Measurements from ENCODE around the gene AHCYL1. TPM values are rescaled to one million over a fixed set of nuclear protein-coding genes. Genes with fewer than 3 reads are reported as not detected.

Gene AHCYL1
- total RNA-seq, 1 experiment from 2014 or later, result 92.0 TPM

DNA sequence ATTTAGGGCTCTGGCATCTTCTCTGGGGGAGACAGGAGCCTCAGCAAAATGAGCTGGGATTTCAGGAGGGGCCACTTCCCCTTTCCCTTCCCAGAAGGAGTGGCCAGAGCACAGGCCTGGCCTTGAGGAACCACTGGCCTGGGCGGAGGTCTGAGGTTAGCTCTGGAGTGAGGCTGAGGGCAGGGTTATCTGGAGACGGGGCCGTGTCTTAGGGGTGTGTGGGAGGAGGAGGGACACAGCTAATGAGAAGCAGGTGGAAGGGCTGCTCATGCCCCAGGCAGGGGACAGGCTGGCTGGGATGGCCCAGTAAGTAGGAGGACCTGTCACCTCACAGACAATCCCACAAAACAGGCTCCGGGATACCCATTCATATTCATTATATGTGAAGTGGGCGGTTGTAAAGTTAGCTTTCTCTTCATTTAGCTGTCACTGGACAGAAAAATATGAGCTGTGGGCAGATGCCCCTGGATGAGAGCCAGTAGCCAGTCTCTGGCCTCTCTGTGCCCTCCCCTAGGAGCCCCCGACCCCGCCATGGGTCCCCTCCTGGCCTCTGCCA lies 73.5 kb downstream of the AHCYL1 start:
- POLR2A ChIA-PET, result no interaction called here
- H3K4me2 ChIP-seq (ENCODE audit: low read length), result no peak overlapping the region
- TF ChIP-seq JUND (IDR thresholded peaks at IDR 0.05), result no peak
- no peak for DNase-seq (ENCODE audit: low read depth, low spot score)
- no peaks in the 10 kb centered on the region for H3K9me3 ChIP-seq (ENCODE audit: control insufficient read depth in 1 of 2, insufficient read depth in 1 of 2, low read depth in 1 of 2, low read length in 2 of 2)
- no peaks in the 10 kb centered on the region for H4K20me1 ChIP-seq (ENCODE audit: insufficient read depth)
- no peak overlapping the region for H3K4me3 ChIP-seq (replicated peaks in 1 of 2; ENCODE audit: low read depth in 1 of 2, low read length in 2 of 2)
- H3K9me2 ChIP-seq (ENCODE audit: insufficient read depth), result no peaks in the 10 kb centered on the region
- H3K9ac ChIP-seq (ENCODE audit: low read length), result no peak overlapping the region
- RAD21 ChIA-PET (ENCODE audit: low non-redundant PET in 1 of 2, low total read pairs in 2 of 2, uncharacterized antibody in 2 of 2, unreplicated experiment in 2 of 2), result no interaction called here
- H3K27me3 ChIP-seq (ENCODE audit: insufficient read depth, low read length), result no peaks in the 10 kb centered on the region
- no peak overlapping the region for H3K27ac ChIP-seq (ENCODE audit: low read depth, low read length)
- no peak overlapping the region for H2AFZ ChIP-seq (ENCODE audit: low read depth, low read length, poor library complexity, severe bottlenecking)
- peaks cover 28 to 34% of the 10 kb centered on the region in 2 experiments; a peak in 3 of 4 replicates for H3K36me3 ChIP-seq (ENCODE audit: control insufficient read depth in 1 of 2, insufficient read depth in 2 of 2, low read length in 2 of 2)
- CTCF ChIA-PET, result no interaction called here
- BruUV-seq (replicated peaks), result no TSS peak
- H3K79me2 ChIP-seq (ENCODE audit: insufficient read depth, low read length), result no peaks in the 10 kb centered on the region
- ATAC-seq, result no peak
- intact Hi-C loops (cut with micrococcal nuclease), result no loop called here
- no peaks in the 10 kb centered on the region for H3K4me1 ChIP-seq (ENCODE audit: control insufficient read depth in 1 of 2, insufficient read depth in 2 of 2, low read length in 2 of 2)

GRCh38 chr1:110058591-110058990 lies 74.0 kb downstream of the AHCYL1 start:
- no peaks in the 10 kb centered on the region for H3K9me2 ChIP-seq (ENCODE audit: insufficient read depth)
- H3K27ac ChIP-seq (ENCODE audit: low read depth, low read length), result no peak overlapping the region
- no peaks in the 10 kb centered on the region for H3K4me1 ChIP-seq (ENCODE audit: control insufficient read depth in 1 of 2, insufficient read depth in 2 of 2, low read length in 2 of 2)
- H4K20me1 ChIP-seq (ENCODE audit: insufficient read depth), result no peaks in the 10 kb centered on the region
- H2AFZ ChIP-seq (ENCODE audit: low read depth, low read length, poor library complexity, severe bottlenecking), result no peak overlapping the region
- intact Hi-C loops (cut with micrococcal nuclease), result no loop called here
- H3K9ac ChIP-seq (ENCODE audit: low read length), result no peak overlapping the region
- H3K79me2 ChIP-seq (ENCODE audit: insufficient read depth, low read length), result no peaks in the 10 kb centered on the region
- no peaks in the 10 kb centered on the region for H3K27me3 ChIP-seq (ENCODE audit: insufficient read depth, low read length)
- POLR2A ChIA-PET, result no interaction called here
- no peak overlapping the region for H3K4me2 ChIP-seq (ENCODE audit: low read length)
- H3K36me3 ChIP-seq (ENCODE audit: control insufficient read depth in 1 of 2, insufficient read depth in 2 of 2, low read length in 2 of 2), result peaks cover 24 to 28% of the 10 kb centered on the region in 2 experiments; a peak in 3 of 4 replicates
- BruUV-seq (replicated peaks), result no TSS peak
- DNase-seq (ENCODE audit: low read depth, low spot score) (no peak), ATAC-seq (no peak)
- RAD21 ChIA-PET (ENCODE audit: low non-redundant PET in 1 of 2, low total read pairs in 2 of 2, uncharacterized antibody in 2 of 2, unreplicated experiment in 2 of 2), result no interaction called here
- no peak overlapping the region for H3K4me3 ChIP-seq (replicated peaks in 1 of 2; ENCODE audit: low read depth in 1 of 2, low read length in 2 of 2)
- no peaks in the 10 kb centered on the region for H3K9me3 ChIP-seq (ENCODE audit: control insufficient read depth in 1 of 2, insufficient read depth in 1 of 2, low read depth in 1 of 2, low read length in 2 of 2)
- CTCF ChIA-PET, result interaction anchor here (2.2 kb wide), 1 partner anchor 14 kb away, joined by 14 read pairs; the partner anchor contains the start of gene ALX3
- TF ChIP-seq, protein P1, sequence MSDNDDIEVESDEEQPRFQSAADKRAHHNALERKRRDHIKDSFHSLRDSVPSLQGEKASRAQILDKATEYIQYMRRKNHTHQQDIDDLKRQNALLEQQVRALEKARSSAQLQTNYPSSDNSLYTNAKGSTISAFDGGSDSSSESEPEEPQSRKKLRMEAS (IDR thresholded peaks at IDR 0.05), result no peak
- TF ChIP-seq REST (IDR thresholded peaks at IDR 0.05; ENCODE audit: low read depth) (no peak), YY1 (IDR thresholded peaks at IDR 0.05; ENCODE audit: extremely low read depth, insufficient replicate concordance, low read depth, low read length) (no peak), POLR2AphosphoS5 (IDR thresholded peaks at IDR 0.05; ENCODE audit: low read depth, low read length) (no peak), JUND (IDR thresholded peaks at IDR 0.05) (no peak), CBX3 (IDR thresholded peaks at IDR 0.05; ENCODE audit: low read depth) (no peak), ZBTB33 (IDR thresholded peaks at IDR 0.05; ENCODE audit: extremely low read depth, insufficient replicate concordance, low read length) (no peak), ATF3 (IDR thresholded peaks at IDR 0.05) (no peak), TCF7L2 (IDR thresholded peaks at IDR 0.05; ENCODE audit: borderline replicate concordance, extremely low read depth, insufficient read depth, insufficient read length) (no peak), FOSL1 (IDR thresholded peaks at IDR 0.05; ENCODE audit: low read depth) (no peak), ZNF274 (IDR thresholded peaks at IDR 0.05; ENCODE audit: low read depth, low read length) (no peak), EZH2phosphoT487 (IDR thresholded peaks at IDR 0.05; ENCODE audit: borderline replicate concordance) (no peak), ZFX (IDR thresholded peaks at IDR 0.05) (no peak), POLR2A (IDR thresholded peaks at IDR 0.05; ENCODE audit: borderline replicate concordance, extremely low read depth, insufficient read depth, insufficient read length) (no peak)
